ENCODE data around the gene CFAP92.
"Not testable (repeated sequence)": the region's sequence is repeated elsewhere in the genome, so short reads cannot be mapped to it uniquely, and the experiment has no call there.

Gene CFAP92

DNA sequence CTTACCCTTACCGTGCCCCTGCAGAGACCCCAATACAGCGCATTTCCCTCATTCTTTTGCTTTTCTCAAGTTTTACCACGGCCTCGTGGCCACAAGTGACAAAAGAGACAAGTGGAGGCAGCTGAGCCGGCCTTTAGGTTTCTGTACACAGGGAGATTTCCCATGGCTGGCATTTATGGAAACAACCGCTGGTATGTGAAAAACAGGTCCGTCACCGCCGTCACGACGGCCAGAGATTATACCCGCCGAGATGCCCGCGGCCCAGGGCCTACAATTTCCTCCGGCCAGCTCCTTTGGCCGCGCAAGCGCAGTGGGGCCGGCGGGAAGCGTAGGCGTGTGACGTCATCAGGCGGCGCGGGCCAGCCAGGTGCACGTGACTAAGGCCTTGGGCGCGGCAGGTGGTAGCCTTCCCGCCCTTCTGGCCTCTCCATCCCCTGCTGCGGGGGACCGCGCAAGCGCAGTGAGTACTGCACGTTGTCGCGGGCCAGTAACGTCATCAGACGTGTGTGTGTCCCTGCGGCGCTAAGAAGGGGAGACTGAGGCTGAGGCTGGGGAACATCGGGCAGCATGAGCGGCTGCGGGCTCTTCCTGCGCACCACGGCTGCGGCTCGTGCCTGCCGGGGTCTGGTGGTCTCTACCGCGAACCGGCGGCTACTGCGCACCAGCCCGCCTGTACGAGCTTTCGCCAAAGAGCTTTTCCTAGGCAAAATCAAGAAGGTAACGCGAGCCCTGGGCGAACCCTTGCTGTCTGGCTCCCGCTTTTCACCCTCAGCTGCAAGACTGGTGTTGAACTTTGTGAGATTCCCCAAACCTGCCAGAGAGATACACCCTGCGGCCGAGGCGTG lies 114.5 kb downstream of the CFAP92 start, which contains the start of gene ACAD9:
ACAD9 (plus strand) TSS at position 496 of the 845 bp plus-strand sequence; CDS start at position 568, 72 bp downstream.
- Mint-ChIP-seq H3K27me3 (ENCODE audit: low read depth) (no peaks in the 10 kb centered on the region), H3K4me1 (ENCODE audit: low read depth) (peaks cover 56% of the 10 kb centered on the region), H3K36me3 (ENCODE audit: low read depth) (peaks cover 26% of the 10 kb centered on the region), H3K27ac (peak within 1 kb of the TSS; percentile 96), H3K4me3 (peak within 1 kb of the TSS; percentile 88), H3K9me3 (no peaks in the 10 kb centered on the region)
- peak; percentile 99 for DNase-seq (ENCODE audit: low spot score)

GRCh38 chr3:128878556-128879124 lies 115.2 kb downstream of the CFAP92 start:
- no peaks in the 10 kb centered on the region for H3K9me3 Mint-ChIP-seq
- H3K36me3 Mint-ChIP-seq (ENCODE audit: low read depth) = peaks cover 19% of the 10 kb centered on the region
- peak overlapping the region; percentile 96 for H3K27ac Mint-ChIP-seq
- no peak for DNase-seq (ENCODE audit: low spot score)
- no peaks in the 10 kb centered on the region for H3K27me3 Mint-ChIP-seq (ENCODE audit: low read depth)
- peaks cover 50% of the 10 kb centered on the region for H3K4me1 Mint-ChIP-seq (ENCODE audit: low read depth)
- peak overlapping the region; percentile 88 for H3K4me3 Mint-ChIP-seq

DNA sequence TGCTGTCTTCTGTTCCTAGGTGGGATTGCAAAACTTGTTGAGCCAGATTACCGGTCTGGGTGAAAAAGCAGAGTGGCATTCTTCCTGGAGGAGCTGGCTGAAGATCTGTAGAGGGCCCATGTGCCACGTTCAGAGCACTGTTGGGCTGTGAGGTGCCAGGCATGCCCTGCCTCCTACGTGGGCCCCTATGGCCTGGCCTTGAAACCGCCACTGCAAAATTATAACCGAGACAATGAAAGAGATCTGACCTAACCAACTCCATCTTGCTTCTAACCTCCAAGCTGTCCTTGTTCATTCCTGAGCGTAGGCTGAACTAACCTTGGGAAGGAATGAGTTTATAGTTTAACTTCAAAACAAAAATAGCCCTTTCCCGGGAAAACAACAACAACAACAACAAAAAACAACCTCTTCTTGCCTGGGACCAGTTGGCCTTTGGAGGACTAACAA lies 115.8 kb downstream of the CFAP92 start:
- H3K4me1 Mint-ChIP-seq (ENCODE audit: low read depth) = peaks cover 48% of the 10 kb centered on the region

DNA sequence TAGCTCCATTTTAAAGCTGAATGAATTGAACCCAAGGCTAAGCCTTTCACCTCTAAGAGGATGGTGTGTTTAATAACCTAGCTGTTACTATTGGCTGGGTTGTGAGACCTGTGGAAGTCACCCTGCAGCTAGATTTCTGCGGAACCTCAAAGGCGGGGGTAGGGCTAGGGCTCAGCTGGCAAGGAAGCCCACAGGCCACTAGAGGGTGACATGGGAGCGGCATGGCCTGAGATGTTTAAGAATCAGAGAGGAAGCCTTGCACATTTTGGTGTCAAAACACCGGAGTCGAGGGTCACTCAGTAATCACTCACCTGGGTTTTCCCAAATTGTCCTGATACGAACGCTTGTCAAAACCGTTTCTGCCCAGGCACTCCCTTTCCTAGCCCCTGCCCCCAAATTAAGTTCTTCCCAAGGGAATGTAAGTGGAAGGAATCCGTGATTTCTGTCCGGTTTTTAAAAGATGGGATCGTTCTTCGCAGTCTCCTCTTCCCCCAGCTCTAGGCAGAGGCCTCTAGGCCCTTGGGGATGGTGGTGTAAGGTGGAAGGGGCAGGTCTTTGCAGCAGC lies 118.2 kb downstream of the CFAP92 start:
- peaks cover 6% of the 10 kb centered on the region for H3K36me3 Mint-ChIP-seq (ENCODE audit: low read depth)
- H3K4me1 Mint-ChIP-seq (ENCODE audit: low read depth) = peaks cover 30% of the 10 kb centered on the region
- H3K9me3 Mint-ChIP-seq = no peaks in the 10 kb centered on the region
- DNase-seq (ENCODE audit: low spot score) = peak; percentile 60
- no peak overlapping the region for H3K27ac Mint-ChIP-seq
- no peaks in the 10 kb centered on the region for H3K27me3 Mint-ChIP-seq (ENCODE audit: low read depth)
- no peak overlapping the region for H3K4me3 Mint-ChIP-seq

More for the DNA sequence above, 115.8 kb downstream of the CFAP92 start:
- Mint-ChIP-seq H3K9me3 (no peaks in the 10 kb centered on the region), H3K27me3 (ENCODE audit: low read depth) (no peaks in the 10 kb centered on the region), H3K27ac (peak overlapping the region; percentile 64), H3K36me3 (ENCODE audit: low read depth) (peaks cover 19% of the 10 kb centered on the region), H3K4me3 (peak overlapping the region; percentile 88)
- no peak for DNase-seq (ENCODE audit: low spot score)

- Mint-ChIP-seq H3K27me3 (ENCODE audit: low read depth) (no peaks in the 10 kb centered on the region), H3K9me3 (no peaks in the 10 kb centered on the region), H3K27ac (no peak overlapping the region), H3K4me1 (ENCODE audit: low read depth) (peaks cover 25% of the 10 kb centered on the region), H3K4me3 (no peak overlapping the region), H3K36me3 (ENCODE audit: low read depth) (peaks cover 6% of the 10 kb centered on the region)
- DNase-seq (ENCODE audit: low spot score) = no peak
Observed at GRCh38 chr3:128874481-128875180, 119.2 kb downstream of the CFAP92 start.

DNA sequence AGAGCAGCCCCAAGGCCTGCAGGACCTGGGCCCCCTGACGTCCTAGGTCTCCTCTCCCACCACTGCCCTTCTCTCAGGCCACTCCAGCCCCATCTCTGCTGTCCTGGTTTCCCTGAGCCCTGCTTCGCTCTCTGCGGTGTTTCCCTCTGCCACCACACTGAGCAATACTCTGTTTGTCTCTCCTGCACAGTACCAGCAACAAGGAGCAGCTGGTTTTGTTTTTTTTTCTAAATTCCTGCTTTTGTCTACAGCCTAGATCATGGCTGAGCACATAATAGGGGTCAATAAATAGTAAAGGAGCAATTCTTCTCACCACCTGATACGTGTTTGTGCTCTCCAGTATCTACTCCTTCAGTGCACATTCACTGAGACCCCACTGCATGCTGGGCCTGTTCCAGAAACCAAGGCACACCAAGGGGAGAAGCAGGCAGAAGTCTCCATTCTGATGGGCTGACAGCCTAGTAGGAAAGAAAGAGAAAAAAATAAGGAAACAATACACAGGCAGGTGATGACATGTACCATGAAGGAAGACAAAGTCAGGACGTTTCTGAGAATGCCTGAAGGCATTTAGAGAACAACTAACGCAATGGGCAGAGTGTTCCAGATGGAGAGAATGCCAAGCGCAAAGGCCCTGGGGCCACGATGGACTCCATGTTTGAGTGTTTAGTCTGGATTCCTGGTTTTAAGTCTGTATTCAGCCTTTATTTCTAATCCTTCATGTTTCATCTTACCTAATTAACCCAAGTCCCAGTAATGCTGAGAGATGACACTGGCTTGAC lies 120.4 kb downstream of the CFAP92 start:
- Mint-ChIP-seq H3K36me3 (ENCODE audit: low read depth) (peaks cover 6% of the 10 kb centered on the region), H3K27ac (no peak overlapping the region), H3K9me3 (no peaks in the 10 kb centered on the region), H3K27me3 (ENCODE audit: low read depth) (no peaks in the 10 kb centered on the region), H3K4me1 (ENCODE audit: low read depth) (peaks cover 20% of the 10 kb centered on the region), H3K4me3 (no peak overlapping the region)
- no peak for DNase-seq (ENCODE audit: low spot score)

DNA sequence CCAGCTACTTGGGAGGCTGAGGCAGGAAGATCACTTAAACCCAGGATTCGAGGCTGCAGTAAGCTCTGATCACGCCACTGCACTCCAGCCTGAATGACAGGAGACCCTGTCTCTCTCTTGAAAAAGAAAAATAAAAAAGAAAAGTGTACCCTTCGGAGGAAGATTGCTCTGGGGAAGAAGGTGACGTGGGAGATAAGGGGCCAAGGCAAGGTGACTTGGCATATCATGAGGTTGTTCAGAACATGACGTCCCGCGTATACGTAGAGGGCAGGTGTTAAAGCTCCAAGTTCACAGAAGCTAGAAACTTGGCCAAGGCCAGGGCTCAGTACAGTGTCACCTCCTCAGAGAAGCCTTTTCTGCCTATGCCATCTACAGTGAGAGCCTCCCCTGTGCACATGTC lies 121.1 kb downstream of the CFAP92 start:
- peaks cover 13% of the 10 kb centered on the region for H3K4me1 Mint-ChIP-seq (ENCODE audit: low read depth)
- H3K27ac Mint-ChIP-seq = no peak overlapping the region
- no peak overlapping the region for H3K4me3 Mint-ChIP-seq

GRCh38 chr3:128872282-128872681 lies 121.6 kb downstream of the CFAP92 start:
- DNase-seq (ENCODE audit: low spot score) = no peak
- no peaks in the 10 kb centered on the region for H3K9me3 Mint-ChIP-seq
- no peaks in the 10 kb centered on the region for H3K36me3 Mint-ChIP-seq (ENCODE audit: low read depth)
- H3K4me1 Mint-ChIP-seq (ENCODE audit: low read depth) = peaks cover 10% of the 10 kb centered on the region
- no peak overlapping the region for H3K27ac Mint-ChIP-seq
- no peaks in the 10 kb centered on the region for H3K27me3 Mint-ChIP-seq (ENCODE audit: low read depth)
- H3K4me3 Mint-ChIP-seq = no peak overlapping the region

More for the DNA sequence above, 121.1 kb downstream of the CFAP92 start:
- no peaks in the 10 kb centered on the region for H3K27me3 Mint-ChIP-seq (ENCODE audit: low read depth)
- DNase-seq (ENCODE audit: low spot score) = no peak
- H3K36me3 Mint-ChIP-seq (ENCODE audit: low read depth) = peaks cover 3% of the 10 kb centered on the region
- H3K9me3 Mint-ChIP-seq = no peaks in the 10 kb centered on the region

GRCh38 chr3:128870347-128870746 lies 123.5 kb downstream of the CFAP92 start:
- no peak overlapping the region for H3K4me3 Mint-ChIP-seq
- H3K9me3 Mint-ChIP-seq = no peaks in the 10 kb centered on the region
- no peak overlapping the region for H3K27ac Mint-ChIP-seq
- H3K27me3 Mint-ChIP-seq (ENCODE audit: low read depth) = no peaks in the 10 kb centered on the region
- no peak for DNase-seq (ENCODE audit: low spot score)
- H3K36me3 Mint-ChIP-seq (ENCODE audit: low read depth) = no peaks in the 10 kb centered on the region
- peaks cover 2% of the 10 kb centered on the region for H3K4me1 Mint-ChIP-seq (ENCODE audit: low read depth)

- no peak overlapping the region for H3K4me3 Mint-ChIP-seq
Observed at GRCh38 chr3:128867200-128868125, 126.4 kb downstream of the CFAP92 start.

GRCh38 chr3:128864849-128865804 lies 128.7 kb downstream of the CFAP92 start:
- not testable (repeated sequence) for DNase-seq (ENCODE audit: low spot score); H3K4me3 Mint-ChIP-seq; H3K27ac Mint-ChIP-seq; H3K27me3 Mint-ChIP-seq (ENCODE audit: low read depth); H3K4me1 Mint-ChIP-seq (ENCODE audit: low read depth); H3K36me3 Mint-ChIP-seq (ENCODE audit: low read depth)
- H3K9me3 Mint-ChIP-seq = peaks cover 13% of the 10 kb centered on the region

More at GRCh38 chr3:128867200-128868125, 126.4 kb downstream of the CFAP92 start:
- Mint-ChIP-seq H3K9me3 (no peaks in the 10 kb centered on the region), H3K36me3 (ENCODE audit: low read depth) (no peaks in the 10 kb centered on the region), H3K4me1 (ENCODE audit: low read depth) (no peaks in the 10 kb centered on the region), H3K27ac (no peak overlapping the region), H3K27me3 (ENCODE audit: low read depth) (no peaks in the 10 kb centered on the region)
- no peak for DNase-seq (ENCODE audit: low spot score)

Data from T-helper 2 cell treated with Interferon-gamma antibody and Interleukin-4, amounts not matched to agents 5 μg/mL and 100 μg/mL, for 36 hours (primary cell).